H4 (cell line): ENCODE data around the gene ZNF354C. TPM values are rescaled to one million over a fixed set of nuclear protein-coding genes. Genes with fewer than 3 reads are reported as not detected.

Experiments used
- DNase-seq: peaks from one replicate; pipeline ENCODE4 v3.0.0-alpha.2; 2015; ENCODE audit warnings: low spot score
- total RNA-seq: library from RNA; depleted of rRNA; stranded (reverse); fragments of >200 nt; shearing (Covaris generic); gene quantifications from 2 replicates; pipeline ENCODE4 v1.2.3, GENCODE V29; 2014

ZNF354C gene
- total RNA-seq, 1 experiment from 2014 or later, result not detected

DNA sequence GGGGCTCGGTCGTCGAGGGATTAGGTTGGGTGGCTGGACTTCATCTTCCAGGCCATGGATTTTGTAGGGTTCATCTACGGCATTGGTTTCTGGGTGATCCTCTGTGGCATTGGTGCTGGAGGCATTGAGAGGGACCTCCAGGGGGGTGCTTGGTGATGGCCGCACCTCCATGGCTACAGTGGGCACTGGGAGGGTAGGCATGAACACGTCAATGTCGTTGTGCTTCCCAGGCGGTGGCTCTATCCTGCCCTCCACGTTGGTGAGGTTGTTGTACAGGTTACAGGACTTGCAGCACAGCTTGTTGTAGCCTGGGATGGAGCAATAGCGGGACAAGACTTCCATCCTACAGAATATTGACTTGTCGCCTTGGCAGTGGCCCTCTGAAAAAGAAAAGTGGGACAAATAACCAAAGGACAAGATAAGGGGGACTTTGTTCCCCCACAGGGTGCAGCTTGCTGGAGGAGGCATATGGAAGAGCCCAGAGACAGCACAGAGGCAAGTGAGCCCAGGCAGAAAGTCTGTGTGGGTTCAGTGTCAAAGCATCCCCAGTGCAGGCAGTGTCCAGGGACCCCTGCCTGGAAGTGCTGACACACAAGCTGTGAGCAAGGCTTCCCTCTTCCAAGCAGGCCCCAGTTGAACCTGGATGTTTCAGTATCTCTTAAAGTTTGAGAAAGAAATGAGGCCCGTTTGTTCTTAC is 53.9 kb downstream of the ZNF354C start:
- no peak for DNase-seq

DNA sequence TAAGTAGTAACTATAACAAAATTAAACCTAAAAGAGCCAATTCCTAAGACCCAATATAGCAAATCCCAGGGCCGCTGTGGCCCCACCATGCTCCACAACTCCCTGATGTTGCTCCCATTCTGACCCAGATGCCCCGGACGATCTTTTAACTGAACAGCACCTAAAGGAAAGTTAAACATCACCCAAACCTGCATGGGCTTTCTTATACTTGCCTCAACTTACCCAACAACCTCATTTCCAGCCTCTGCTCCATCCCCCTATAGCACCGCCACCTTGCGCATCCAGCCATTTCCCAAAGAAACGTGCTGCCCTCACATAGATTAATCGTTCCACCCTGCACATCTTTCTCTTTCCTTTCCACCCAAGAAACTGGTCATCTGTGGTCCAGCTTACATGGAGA is 54.6 kb downstream of the ZNF354C start:
- no peak for DNase-seq

GRCh38 chr5:179115307-179115706 is 55.1 kb downstream of the ZNF354C start:
- DNase-seq, result no peak

DNA sequence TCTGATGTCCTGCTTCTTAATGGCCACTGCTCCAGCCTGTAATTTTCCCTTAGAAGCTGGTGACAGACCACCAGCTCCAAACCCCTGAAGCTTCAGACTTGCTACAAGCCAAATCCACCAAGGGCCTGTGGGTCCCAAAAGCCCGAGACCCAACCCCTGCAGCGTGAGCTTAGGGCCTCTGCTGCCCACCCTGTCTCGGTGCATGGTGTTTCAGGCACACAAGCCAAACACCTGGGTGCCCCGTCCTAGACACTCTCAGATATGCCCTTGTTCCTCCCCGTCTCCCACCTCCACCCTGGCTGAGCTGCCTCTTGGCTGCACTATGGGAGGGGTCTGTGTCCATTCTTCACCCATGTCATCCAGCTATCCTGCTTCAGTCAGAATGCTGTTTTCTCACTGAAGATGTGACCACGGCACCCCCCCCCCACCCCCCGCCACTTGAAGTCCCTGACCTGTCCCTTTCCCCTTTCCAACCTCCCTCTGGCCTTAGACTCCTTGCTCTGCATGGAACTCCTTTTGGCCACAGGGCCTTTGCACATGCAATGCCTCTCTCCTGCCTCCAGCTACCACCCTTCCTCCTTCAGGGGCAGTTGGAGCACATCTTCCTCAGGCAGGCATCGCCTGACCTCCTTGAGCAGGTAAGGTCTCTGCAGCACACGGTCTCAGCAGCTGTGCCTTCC is 55.8 kb downstream of the ZNF354C start:
- DNase-seq, result no peak

GRCh38 chr5:179118338-179118737 is 58.2 kb downstream of the ZNF354C start:
- DNase-seq, result no peak

GRCh38 chr5:179118756-179119414 is 58.7 kb downstream of the ZNF354C start:
- no peak for DNase-seq

GRCh38 chr5:179119415-179120170 is 59.4 kb downstream of the ZNF354C start:
- no peak for DNase-seq

GRCh38 chr5:179120421-179120861 is 60.3 kb downstream of the ZNF354C start:
- DNase-seq, result no peak

- no peak for DNase-seq
Observed at GRCh38 chr5:179120951-179121666, 60.9 kb downstream of the ZNF354C start.

- no peak for DNase-seq
Observed at GRCh38 chr5:179121667-179122111, 61.5 kb downstream of the ZNF354C start.

DNA sequence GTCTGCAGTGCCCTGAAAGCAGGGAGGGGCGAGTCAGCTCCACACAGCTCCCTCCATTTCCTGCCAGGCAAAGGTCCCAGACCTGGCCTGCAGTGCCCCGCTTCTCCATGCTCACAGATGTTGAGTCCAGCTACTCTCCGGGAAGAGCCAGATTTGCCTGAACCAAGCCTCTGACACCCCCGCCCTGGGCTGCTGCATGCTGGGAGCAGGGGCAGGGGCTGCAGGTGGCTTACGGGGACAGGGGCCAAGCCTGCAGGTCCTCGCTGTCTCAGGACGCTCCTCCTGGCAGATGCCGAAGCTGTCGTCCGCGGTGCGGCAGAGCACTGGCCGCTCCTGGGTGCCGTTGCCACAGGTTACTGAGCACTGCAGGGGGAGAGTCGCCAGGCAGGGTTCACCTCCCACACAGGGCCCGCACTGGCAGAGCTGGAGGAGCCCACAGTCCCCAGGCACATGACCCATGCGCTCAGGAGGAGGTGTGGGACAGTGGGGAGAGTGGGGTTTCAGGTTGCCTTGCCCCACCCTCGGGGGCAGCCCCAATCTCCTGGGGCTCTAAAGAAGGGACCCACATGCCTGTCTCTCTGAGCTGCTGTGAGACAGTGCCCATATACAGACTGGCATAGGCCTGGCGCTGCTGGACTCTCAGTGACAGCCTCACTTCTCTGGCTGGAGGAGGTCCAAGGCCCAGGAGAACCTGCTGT is 62.4 kb downstream of the ZNF354C start:
- DNase-seq, result no peak

- DNase-seq, result no peak
Observed at GRCh38 chr5:179123109-179123426, 62.9 kb downstream of the ZNF354C start.

- no peak for DNase-seq
Observed at GRCh38 chr5:179123491-179124272, 63.5 kb downstream of the ZNF354C start.

- no peak for DNase-seq
Observed at GRCh38 chr5:179124273-179124852, 64.2 kb downstream of the ZNF354C start.

GRCh38 chr5:179124853-179125788 is 64.9 kb downstream of the ZNF354C start:
- no peak for DNase-seq

DNA sequence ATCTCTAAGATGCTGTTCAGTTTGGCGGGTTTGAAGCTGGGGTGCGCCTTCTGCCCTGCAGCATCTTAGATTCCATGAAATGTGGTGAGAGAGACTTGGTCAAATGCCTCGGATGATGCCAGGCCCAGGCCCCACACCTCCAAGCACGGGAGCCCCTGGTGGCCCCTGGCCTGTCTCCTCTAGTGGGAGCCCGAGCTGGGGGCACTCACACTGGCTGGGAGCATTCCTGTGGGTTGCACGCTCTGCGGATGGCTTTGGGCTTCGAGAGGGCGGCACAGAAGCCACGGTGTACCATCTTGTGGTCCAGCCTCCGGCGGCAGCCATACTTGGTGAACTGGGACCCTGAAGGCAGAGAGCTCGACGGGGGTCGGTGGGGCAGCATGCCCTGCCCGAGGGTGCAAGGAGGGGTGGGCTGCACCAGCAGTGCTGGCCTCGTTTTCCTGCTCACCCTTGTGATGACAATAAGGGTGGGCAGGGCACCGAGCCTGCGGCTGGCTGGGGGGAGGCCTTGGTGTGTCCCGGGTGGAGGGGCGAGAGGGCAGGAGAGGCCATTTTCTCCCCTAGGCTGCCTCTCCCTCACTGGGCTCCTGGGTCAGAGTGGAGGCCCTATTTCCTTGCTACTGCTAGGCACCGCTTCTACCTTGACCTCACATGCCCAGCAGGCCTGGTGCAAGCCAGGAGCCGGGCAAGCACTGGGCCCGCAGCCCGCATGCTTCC is 65.8 kb downstream of the ZNF354C start:
- DNase-seq, result no peak

DNA sequence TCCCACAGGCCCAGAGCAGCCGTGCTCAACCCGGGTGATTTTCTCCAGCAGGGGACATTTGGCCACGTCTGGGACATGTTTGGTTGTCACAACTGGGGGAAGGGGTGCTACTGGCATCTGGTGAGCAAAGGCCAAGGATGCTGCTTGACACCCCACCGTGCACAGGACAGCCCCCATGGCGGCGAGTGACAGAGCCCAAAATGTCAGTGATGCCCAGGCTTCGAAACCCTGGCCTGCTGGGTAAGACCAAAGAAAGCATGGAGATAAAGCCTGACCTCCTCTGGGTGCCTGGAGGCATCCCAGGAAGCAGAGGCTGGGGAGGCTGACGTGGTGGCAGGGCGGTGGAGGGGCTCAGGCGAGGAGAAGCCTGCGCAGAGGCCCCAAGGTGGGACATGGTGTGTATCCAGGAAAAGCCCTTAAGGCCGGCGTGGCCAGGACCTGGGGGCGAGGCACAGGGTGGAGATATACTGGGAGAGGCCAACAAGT is 66.4 kb downstream of the ZNF354C start:
- DNase-seq, result no peak
